HG02852 (cell line): ENCODE results near the gene MARCHF6.

ENCODE experiments used
- ATAC-seq: cut with Tn5 transposase; IDR thresholded peaks from one replicate; pipeline ENCODE4 v1.9.1; 2021; ENCODE audit warnings: mild to moderate bottlenecking, moderate library complexity; ENCODE audit not compliant: unreplicated experiment

Gene MARCHF6

DNA sequence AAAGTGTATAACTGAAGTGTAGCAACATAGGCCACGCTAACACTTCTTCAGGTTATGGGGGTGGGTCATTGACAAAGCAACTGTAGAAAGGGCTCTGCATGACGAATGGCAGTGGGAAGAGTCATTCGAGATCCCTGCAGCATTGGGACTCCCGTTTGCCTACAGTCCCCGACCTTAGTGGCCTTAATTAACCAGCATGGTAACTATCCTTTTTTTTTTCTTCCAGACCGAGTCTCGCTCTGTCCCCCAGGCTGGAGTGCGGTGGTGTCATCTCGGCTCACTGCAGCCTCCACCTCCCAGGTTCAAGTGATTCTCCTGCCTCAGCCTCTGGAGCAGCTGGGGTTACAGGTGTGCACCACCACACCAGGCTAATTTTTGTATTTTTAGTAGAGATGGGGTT, 31.6 kb upstream of the MARCHF6 start:
- ATAC-seq = no peak

DNA sequence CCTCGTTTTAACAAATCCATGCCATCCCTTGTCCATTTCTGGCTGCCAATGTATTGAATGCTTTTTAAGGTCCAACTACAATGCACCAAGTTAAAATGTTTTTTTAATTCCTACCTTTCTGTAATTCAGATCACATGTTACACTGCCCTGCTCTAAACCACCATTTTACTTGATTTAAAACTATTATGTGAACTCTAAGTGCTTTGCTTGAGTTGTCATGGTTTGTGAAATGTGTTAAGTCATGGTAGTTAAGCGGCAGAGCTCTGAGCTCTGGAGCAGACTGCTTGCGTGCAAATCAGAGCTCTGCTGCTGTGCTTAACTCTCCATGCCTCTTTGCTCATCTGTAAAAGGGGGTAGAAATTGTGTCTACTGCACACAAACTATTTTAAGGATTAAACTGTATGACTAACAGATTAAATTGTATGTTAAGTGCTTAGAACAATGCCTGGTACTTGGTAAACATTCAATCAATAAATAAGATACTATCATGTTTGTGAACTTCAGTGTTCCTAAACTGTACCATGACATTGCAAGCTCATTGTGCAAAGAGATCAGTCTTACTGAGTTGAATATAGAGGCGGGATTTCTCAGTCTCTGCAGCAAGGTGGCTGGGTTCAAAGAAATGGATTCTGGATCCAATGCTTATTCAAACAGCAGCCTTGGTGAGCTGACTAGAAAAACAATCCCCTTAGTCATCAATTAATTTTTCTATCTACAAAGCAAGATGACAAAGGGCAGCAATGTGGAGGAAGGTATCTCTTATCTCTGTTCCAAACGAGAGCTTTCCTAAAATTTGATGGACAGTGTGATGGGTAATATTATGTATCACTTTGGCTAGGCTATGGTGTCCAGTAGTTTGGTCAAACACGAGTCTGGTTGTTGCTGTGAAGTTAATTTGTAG, 29.7 kb upstream of the MARCHF6 start:
- no peak for ATAC-seq

DNA sequence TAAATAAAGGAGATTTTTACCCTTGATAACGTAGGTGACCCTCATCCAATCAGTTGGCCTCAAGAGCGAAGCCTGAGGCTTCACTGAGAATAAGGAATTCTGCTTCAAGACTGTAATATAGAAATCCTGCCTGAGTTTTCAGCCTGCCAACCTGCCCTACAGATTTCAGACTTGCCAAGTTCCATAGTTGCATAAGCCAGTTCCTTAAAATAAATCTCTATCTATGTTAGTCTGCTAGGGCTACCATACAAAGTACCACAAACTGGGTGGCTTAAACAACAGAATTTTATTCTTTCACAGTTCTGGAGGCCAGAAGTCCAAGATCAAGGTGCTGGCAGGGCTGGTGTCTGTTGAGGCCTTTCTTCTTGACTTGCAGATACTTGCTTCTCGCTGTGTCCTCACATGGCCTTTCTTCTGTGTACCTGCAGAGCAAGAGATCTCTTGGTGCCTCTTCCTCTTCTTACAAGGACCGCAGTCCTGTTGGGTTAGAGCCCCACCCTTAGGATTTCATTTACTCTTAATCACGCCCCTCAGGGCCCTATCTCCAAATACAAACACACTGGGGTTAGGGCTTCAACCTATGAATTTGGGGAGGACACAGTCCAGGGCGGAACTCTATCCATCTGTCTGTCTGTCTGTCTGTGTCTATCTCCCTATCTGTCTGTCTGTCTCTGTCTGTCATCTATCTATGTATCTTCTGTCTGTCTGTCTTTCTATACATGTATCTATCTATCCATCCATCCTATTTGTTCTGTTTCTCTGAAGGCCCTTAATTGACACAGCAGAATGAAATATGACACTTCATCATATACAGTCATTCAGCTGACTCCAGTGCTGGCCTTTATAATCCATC, 28.8 kb upstream of the MARCHF6 start:
- no peak for ATAC-seq

DNA sequence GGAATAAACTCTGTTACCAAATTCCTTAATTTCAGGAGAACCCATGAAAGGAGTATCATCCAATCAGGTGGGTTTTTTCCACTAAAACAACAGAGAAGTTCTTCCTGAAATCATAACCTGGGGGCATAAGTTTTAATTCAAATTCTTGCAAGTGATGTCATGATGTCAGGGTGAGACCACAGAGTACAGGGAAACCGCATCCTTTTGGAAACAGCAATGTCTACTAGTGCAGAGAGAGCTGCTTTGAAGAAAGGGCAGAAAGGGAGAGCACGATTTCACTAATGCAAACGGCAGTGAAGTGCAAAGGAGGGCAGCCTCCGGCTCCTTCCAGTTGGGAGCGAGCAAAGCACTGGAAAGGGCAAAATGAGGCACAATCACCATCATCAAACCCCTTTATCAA, 25.2 kb upstream of the MARCHF6 start:
- no peak for ATAC-seq

DNA sequence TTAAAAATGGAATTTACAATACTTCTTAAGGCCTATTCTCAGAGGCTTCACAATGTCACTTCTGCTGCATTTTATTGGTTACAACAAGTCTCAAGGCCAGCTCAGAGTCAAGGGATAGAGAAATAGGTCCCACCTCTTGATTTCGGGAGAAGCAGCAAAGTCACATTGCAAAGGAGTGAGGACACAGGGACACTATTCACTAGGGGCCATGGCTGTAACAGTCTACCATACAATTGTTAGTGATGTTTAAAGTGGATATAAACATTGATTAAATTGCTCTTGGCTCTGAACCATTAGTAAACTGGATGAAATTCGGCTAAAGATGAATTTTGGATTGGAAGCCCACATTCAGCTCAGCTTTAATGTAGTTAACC, 24.1 kb upstream of the MARCHF6 start:
- no peak for ATAC-seq

DNA sequence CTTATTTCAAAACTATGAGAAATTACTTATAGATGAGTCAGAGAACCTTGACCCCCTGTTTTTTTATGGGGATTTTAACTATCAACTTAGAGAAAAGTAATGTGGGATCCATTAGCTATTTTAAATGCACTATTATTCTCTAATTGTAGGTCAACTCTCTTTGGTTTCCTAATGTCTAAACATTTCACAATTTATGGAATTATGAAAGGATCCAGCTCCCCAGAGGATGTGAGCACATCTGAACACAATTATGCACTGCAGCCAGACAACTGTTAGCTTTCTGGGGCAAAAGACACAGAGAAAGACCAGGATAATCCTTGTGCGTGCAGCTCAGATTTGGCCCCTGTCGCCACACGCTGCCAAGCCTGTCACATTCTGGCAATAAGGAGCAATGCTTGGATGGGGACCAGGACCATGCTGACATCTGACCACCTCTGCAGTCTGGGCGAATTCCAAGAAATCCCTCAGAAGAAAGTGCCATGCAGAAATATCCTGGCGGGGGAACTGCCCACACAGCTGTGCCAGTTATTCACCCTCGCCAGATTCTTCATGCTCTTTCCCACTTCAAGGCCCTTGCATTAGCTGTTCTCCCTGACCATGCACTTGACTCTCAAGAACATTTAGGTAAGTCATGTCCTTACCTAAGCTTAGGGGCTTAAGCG, 23.5 kb upstream of the MARCHF6 start:
- ATAC-seq = no peak

DNA sequence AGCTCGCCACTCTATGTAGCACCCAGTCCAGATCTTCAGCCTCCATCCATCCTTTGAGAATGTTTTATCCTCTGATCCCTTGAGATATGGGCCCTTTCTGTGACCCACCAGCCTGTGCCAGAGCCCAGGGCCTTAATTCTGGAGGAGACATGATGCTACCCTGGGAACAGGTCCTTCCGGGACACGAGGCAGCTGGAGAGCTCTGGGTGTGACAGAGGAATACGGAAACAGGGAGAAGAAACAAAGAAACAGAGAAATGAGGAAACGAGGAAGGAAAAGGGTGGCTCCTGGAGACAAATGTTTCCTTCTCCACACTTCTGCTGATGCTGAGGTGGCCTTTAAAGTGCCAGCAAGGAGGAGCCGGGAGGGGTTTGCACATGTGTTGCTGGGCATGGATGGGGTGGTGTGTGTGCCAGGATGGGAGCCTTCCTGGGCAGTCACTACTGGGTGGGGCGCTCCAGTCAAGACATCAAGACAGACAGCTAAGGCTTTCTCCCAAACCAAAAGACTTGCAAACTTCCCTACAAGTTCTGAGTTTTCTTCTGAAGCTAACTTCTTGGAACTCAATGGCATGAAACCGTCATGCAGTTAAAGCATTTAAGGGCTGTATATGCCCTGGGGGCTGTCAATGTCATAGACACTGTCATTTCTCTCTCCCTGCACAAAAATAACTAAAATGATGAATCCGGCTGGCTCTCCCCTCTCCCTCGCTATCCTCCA, 22.8 kb upstream of the MARCHF6 start:
- ATAC-seq = no peak

DNA sequence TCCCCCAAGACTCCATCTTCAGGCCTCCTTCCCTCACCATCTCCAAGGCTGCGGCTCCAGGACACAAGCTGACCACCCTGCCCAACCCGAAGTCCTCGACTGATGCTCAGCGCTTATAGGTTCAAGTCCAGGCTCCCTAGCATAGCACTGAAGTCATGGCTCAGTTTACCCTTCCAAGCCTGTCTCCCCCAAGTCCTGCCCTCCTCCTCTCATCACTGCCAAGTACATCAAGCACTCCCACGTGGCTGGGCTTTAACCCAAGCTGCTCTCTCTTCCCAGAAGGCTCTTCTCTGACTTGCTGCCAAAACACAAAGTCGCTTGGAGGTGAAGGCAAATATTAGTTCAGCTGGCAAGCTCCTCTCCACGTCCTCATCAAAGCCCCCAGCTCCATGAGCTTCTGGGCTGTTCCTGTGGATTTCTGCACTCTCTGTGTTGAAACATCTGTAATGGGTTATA, 22.1 kb upstream of the MARCHF6 start:
- no peak for ATAC-seq

DNA sequence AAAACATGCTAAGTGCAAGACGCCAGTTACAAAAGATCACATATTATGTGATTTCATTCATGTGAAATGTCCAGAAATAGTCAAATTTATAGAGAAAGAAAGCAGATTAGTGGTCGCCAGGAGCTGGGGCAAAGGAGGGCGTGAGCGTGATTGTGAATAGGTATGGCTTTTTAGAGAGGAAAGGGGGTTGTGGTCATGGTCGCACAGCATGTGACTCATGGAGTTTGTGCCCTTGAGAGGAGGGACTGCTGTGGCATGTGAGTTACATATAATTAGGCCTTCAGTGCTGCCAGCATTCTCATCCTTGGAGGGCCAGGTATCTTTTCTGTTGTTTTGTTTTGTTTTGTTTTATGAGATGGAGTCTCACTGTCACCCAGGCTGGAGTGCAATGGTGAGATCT, 21.2 kb upstream of the MARCHF6 start:
- ATAC-seq = no peak

DNA sequence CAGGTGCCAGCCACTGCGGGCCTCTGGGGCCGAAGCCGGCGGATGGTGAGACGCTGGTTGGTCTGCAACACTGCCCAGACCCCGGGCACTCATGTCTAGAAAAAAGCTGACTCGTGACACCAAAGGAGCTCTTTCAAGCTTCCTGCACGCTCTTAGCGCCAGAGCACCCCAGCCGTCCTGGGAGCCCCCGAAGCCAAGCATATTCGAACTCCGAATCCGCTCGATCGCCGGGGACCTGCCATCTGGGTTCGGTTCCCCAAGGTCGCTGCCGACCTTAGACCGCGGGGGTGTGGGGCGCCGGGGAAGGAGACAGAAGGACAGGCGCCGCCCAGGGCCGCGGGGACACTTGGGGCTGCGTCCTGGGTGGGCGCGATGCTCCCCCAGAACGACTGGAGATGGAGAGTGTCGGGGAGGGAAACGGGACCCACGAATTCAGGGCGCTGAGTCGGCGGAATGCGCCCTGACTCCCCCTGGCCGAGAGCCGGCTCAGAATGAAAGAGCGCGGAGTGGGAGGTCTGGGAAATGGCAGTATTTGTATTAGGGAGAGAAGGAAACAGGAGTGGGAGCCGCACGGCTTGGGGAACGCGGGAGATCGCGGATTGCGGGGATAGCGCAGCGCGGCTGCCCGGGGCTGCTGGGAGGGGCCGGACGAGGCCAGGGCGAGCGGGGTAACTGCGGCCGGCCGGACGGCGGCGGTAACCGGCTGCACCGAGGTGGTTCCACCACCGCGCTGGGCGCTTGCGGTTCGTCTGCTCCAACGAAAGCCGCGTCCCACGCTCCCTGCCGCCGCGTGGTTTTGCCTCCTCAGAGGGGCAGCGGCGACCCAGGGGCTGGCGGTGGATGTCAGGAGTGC, 20.1 kb upstream of the MARCHF6 start:
- peak; percentile 74 for ATAC-seq

DNA sequence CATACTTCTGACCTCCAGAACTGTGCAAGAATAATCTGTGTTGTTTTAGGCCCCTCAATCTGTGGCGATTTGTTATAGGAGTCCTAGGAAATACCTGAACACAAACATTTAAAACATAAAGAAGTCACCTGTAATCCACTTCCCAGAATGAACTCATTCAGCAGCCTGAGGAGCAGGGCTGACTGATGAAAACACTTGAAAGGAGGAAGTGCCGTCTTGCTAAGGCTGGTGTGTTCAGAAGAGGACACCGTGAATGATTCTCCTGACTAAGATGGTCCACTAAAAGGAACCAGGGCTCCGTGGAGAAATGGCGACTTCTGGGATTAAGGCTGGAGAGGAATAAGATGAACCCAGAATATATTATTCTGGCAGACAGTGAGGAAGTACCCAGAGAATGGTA, 18.7 kb upstream of the MARCHF6 start:
- no peak for ATAC-seq

DNA sequence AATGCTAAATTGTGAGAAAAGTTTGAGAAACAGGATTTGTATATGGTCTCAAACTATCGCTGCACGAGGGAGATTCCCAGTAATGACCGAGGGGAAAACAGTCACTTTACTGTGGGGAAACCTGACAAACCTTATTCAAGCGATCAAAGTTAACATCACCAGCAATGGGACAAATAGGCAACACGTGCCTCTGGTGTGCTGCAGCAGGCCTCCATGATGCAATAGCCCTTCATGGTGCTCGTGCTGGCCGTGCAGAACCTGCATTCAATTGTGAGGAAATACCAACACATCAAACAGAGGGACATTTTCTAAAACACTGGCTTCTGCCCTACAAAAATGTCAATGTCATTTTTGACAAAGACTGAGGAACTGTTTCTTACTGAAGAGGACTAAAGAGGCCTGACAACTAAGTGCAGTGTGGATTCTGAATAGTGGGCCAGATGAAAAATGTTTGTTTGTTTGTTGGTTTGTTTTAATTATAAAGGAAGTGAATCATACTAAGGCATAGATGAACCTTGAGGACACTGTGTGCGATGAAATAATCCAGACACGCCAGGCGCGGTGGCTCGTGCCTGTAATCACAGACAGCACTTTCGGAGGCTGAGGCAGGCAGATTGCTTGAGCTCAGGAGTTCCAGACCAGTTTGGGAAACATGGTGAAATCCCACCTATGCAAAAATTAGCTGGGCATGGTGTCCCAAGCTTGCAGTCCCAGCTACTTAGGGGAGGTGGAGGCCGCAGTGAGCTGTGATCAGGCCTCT, 17.6 kb upstream of the MARCHF6 start:
- ATAC-seq = no peak

DNA sequence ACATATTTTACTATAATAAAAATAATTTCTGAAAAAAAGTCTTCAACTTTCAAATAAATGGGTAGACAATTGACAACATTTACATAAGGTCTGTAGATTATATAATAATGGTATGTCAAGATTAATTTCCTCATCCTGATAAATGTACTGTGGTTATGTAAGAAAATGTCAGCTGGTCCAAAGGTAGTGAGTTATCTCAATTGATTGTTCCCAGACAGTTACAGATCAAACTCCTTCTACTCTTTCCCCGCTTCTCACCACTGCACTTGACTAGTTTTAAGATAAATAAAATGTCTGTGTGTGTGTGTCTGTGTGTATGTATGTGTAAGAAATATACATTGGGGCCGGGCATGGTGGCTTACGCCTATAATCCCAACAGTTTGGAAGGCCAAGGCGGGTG, 16.4 kb upstream of the MARCHF6 start:
- no peak for ATAC-seq

DNA sequence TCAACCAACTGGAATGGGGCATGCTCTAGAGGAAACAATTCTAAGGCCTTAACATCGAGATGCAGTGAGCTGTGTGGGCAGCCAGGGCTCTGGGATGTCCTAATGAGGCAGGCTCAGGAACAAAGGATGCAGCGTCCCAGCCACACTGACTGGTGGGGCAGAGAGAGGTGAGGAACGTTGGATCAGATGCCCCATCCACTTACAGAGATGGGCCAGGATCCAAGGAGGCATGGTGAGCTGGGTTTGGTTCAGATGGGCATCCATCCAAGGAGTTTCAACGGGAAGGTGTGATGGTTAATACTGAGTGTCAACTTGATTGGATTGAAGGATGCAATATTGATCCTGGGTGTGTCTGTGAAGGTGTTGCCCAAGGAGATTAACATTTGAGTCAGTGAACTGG, 15.5 kb upstream of the MARCHF6 start:
- no peak for ATAC-seq

DNA sequence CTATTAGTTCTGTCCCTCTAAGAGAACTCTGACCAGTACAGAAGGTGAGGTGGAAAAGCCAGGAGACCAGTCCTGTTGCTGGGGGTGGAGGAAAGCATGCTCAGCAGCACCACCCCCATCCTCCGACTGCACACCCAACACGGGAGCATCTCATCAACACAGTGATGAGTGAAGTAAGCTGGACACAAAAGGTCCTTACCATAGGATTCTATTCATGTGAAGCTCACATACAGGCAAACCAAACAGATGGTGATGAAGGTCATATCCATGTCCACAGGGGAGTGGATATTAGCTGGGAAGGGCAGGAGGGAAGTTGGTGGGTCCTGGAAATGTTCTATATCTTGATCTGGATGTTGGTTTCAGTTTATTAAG, 14.8 kb upstream of the MARCHF6 start:
- ATAC-seq = no peak

DNA sequence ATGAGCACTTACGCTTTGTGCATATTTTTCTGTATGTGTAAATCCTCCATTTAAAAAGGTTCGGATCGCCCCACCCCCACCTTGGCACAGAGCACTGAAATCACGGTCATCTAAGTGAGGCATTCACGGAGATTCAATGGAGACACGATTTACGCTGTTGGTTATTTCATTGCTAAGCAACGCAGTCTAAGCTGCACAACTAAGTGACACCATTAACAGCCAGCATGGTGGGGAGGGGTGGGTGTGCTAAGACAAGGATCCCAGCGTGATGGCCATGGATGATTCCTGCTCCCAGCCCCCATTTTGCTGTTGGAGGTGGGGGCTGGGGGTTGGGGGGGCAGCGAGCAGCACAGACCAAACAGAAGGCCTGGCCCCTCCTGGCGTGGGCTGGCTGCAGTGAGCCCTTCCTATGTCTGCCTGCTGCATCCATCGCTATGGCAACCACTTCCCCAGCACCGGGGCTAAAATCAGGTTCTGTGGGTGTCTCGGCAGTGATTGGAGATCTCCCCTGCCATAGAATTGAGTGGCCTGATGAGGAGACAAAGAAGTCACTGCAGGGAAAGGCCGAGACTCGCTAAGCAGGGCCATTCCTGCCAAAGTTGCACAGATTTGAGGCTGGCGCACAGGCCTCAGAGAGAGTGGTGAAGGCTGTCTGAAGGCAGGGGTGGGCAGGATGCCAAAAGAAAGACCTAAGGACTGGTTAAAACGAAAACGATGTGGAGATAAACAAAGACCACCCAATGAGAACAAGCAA, 14.3 kb upstream of the MARCHF6 start:
- no peak for ATAC-seq

DNA sequence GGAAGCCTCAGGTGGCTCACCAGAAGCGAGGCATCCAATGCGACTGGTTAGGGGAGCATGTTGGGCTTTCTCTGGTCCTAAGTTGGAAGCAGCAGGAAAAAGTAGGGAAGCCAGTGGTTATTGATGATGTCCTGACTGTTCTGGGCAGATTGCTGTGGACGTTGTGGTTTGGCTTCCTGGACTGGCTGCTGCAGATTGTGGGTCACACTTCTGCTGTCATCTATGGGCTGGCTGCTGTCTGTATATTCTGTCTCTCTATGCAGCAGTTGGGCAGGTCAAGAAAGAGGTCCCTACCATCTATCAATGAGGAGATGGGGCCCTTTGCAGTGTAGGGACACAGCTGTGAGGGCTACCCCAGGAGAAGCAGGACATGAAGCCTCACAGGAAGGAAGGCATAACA, 13.5 kb upstream of the MARCHF6 start:
- no peak for ATAC-seq

DNA sequence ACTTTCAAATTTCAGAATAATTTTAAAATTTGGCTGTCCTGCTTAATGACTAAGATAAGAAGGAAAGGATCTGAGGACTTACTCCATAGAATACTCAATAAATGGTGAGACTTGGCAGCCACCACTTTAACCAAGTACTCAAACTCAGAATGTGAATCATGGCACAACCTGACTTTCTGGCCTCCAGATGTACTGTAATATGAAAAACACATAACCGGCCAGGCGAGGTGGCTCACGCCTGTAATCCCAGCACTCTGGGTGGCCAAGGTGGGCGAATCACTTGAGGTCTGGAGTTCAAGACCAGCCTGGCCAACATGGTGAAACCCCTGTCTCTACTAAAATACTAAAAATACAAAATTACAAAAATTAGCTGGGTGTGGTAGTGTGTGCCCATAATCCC, 10.0 kb upstream of the MARCHF6 start:
- no peak for ATAC-seq
